ENCODE results near the gene SNX6. TPM values are rescaled to one million over a fixed set of nuclear protein-coding genes. Genes with fewer than 3 reads are reported as not detected.
"Not testable (repeated sequence)": the region's sequence is repeated elsewhere in the genome, so short reads cannot be mapped to it uniquely, and the experiment has no call there.

The SNX6 gene
- total RNA-seq, 3 donors from 2014 or later (not counting 1 experiment from before 2014, with no cell fraction given) = 62.6 to 77.7 (median 67.1) TPM

GRCh38 chr14:34554540-34555250 lies 75.3 kb downstream of the SNX6 start:
- Histone ChIP-seq H3K36me3 (ENCODE audit: control insufficient read depth, insufficient read depth, low read length) (no peaks in the 10 kb centered on the region), H3K4me3 (ENCODE audit: low read length) (no peak overlapping the region), H3K4me1 (ENCODE audit: control insufficient read depth, insufficient read depth, low read length) (no peaks in the 10 kb centered on the region), H3K9me3 (ENCODE audit: control insufficient read depth, insufficient read depth, low read length) (peaks cover 4% of the 10 kb centered on the region), H3K27me3 (ENCODE audit: control insufficient read depth, insufficient read depth, low read length) (no peaks in the 10 kb centered on the region), H3K27ac (ENCODE audit: low read length) (peak overlapping the region; percentile 32)
- TF ChIP-seq, protein P1, sequence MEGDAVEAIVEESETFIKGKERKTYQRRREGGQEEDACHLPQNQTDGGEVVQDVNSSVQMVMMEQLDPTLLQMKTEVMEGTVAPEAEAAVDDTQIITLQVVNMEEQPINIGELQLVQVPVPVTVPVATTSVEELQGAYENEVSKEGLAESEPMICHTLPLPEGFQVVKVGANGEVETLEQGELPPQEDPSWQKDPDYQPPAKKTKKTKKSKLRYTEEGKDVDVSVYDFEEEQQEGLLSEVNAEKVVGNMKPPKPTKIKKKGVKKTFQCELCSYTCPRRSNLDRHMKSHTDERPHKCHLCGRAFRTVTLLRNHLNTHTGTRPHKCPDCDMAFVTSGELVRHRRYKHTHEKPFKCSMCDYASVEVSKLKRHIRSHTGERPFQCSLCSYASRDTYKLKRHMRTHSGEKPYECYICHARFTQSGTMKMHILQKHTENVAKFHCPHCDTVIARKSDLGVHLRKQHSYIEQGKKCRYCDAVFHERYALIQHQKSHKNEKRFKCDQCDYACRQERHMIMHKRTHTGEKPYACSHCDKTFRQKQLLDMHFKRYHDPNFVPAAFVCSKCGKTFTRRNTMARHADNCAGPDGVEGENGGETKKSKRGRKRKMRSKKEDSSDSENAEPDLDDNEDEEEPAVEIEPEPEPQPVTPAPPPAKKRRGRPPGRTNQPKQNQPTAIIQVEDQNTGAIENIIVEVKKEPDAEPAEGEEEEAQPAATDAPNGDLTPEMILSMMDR (IDR thresholded peaks at IDR 0.05) = no peak
- H3K36me3 Mint-ChIP-seq = no peaks in the 10 kb centered on the region
- H3K9me3 Mint-ChIP-seq = no peaks in the 10 kb centered on the region
- ATAC-seq (no peak), DNase-seq (peak in 1 of 2 donors; percentile 51)
- H3K4me1 Mint-ChIP-seq = peaks cover 13 to 15% of the 10 kb centered on the region in 2 donors
- 76% methylated on average over 8 of the region's 9 CpGs for WGBS (ENCODE audit: insufficient coverage)
- H3K27me3 Mint-ChIP-seq (ENCODE audit: low read depth in 2 of 2) = no peaks in the 10 kb centered on the region
- H3K4me3 Mint-ChIP-seq = peak overlapping the region; percentile 51
- intact Hi-C loops (cut with micrococcal nuclease) = no loop called here
- H3K27ac Mint-ChIP-seq = peak overlapping the region; percentile 65 to 69

DNA sequence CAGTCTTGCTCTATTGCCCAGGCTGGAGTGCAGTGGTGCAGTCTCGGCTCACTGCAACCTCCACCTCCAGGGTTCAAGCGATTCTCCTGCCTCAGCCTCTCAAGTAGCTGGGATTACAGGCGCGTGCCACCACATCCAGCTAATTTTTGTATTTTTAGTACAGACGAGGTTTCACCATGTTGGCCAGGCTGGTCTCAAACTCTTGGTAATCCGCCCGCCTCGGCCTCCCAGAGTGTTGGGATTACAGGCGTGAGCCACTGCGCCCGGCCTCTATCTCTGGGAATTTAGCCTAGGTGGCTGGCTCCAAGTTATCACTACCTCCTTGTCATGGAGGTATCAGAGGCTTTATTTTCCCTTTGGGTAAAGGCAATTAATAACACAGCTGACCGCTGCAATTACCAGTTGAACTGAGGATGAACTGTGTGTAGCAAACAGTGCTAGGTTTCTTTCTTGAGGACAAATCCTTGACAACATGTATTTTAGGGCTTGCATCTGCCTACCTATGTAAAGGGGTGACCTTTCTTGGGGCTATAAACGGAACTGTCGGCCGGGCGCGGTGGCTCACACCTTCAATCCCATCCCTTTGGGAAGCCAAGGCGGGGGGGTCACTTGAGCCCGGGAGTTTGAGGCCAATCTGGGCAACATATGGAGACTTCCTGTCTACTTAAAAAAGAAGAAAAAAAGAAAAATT lies 80.5 kb downstream of the SNX6 start:
- H3K27me3 ChIP-seq (ENCODE audit: control insufficient read depth, insufficient read depth, low read length); H3K27me3 Mint-ChIP-seq (ENCODE audit: low read depth in 2 of 2); H3K4me1 ChIP-seq (ENCODE audit: control insufficient read depth, insufficient read depth, low read length); ATAC-seq; H3K4me3 Mint-ChIP-seq; H3K36me3 Mint-ChIP-seq; H3K4me3 ChIP-seq (ENCODE audit: low read length); H3K36me3 ChIP-seq (ENCODE audit: control insufficient read depth, insufficient read depth, low read length); intact Hi-C loops (cut with micrococcal nuclease); H3K9me3 ChIP-seq (ENCODE audit: control insufficient read depth, insufficient read depth, low read length); H3K27ac ChIP-seq (ENCODE audit: low read length); DNase-seq; H3K9me3 Mint-ChIP-seq: not testable (repeated sequence)
- H3K4me1 Mint-ChIP-seq = peaks cover 9 to 14% of the 10 kb centered on the region in 2 donors
- 93% methylated on average over 19 of the region's 19 CpGs for WGBS (ENCODE audit: insufficient coverage)
- H3K27ac Mint-ChIP-seq = peak overlapping the region; percentile 36 to 69

DNA sequence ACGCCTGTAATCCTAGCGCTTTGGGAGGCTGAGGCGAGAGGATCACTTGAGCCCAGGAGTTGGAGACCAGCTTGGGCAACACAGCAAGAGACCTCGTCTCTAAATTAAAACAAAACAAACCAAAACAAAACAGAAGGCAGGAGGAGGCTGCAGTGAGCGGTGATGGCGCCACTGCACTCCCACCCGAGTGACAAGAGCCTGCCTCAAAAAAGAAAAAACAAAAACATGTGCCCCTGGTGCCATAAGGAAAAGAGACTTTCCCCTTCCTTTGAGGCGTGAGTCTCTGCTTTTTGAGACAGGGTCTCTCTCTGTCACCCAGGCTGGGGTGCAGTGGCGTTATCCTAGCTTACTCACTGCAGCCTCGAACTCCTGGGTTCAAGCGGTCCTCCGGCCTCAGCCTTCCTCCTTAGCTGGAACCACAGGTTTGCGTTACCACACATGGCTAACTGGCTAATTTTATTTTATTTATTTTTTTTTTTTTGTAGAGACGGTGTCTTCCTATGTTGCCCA lies 81.4 kb downstream of the SNX6 start:
- no peaks in the 10 kb centered on the region for H3K36me3 ChIP-seq (ENCODE audit: control insufficient read depth, insufficient read depth, low read length)
- H3K9me3 Mint-ChIP-seq = no peaks in the 10 kb centered on the region
- H3K27me3 ChIP-seq (ENCODE audit: control insufficient read depth, insufficient read depth, low read length) = no peaks in the 10 kb centered on the region
- ATAC-seq (no peak), DNase-seq (peak in 1 of 2 donors; percentile 56)
- intact Hi-C loops (cut with micrococcal nuclease) = no loop called here
- H3K27ac ChIP-seq (ENCODE audit: low read length) = peak overlapping the region; percentile 35
- WGBS (ENCODE audit: insufficient coverage) = 80% methylated on average over 14 of the region's 14 CpGs
- no peaks in the 10 kb centered on the region for H3K36me3 Mint-ChIP-seq
- no peak overlapping the region for H3K4me3 ChIP-seq (ENCODE audit: low read length)
- peak overlapping the region; percentile 45 for H3K4me3 Mint-ChIP-seq
- H3K27me3 Mint-ChIP-seq (ENCODE audit: low read depth in 2 of 2) = no peaks in the 10 kb centered on the region
- peaks cover 6 to 8% of the 10 kb centered on the region in 2 donors for H3K4me1 Mint-ChIP-seq
- H3K4me1 ChIP-seq (ENCODE audit: control insufficient read depth, insufficient read depth, low read length) = peaks cover 6% of the 10 kb centered on the region
- TF ChIP-seq, protein P1 (IDR thresholded peaks at IDR 0.05) = no peak
- peaks cover 4% of the 10 kb centered on the region for H3K9me3 ChIP-seq (ENCODE audit: control insufficient read depth, insufficient read depth, low read length)
- H3K27ac Mint-ChIP-seq = peak overlapping the region; percentile 69 to 85

- no CpG with 5 or more reads among the region's 16 CpGs for WGBS (ENCODE audit: insufficient coverage)
- H3K36me3 ChIP-seq (ENCODE audit: control insufficient read depth, insufficient read depth, low read length); H3K4me1 ChIP-seq (ENCODE audit: control insufficient read depth, insufficient read depth, low read length); DNase-seq; H3K4me1 Mint-ChIP-seq; H3K36me3 Mint-ChIP-seq; intact Hi-C loops (cut with micrococcal nuclease); H3K9me3 Mint-ChIP-seq; H3K27me3 Mint-ChIP-seq (ENCODE audit: low read depth in 2 of 2); H3K27ac ChIP-seq (ENCODE audit: low read length); H3K9me3 ChIP-seq (ENCODE audit: control insufficient read depth, insufficient read depth, low read length); H3K27me3 ChIP-seq (ENCODE audit: control insufficient read depth, insufficient read depth, low read length); H3K4me3 ChIP-seq (ENCODE audit: low read length): not testable (repeated sequence)
- Mint-ChIP-seq H3K27ac (peak overlapping the region in 1 of 2 donors; percentile 85), H3K4me3 (peak overlapping the region; percentile 69)
- ATAC-seq = peak in 1 of 3 donors; percentile 47
These were observed 82.8 kb downstream of the SNX6 start for GRCh38 chr14:34547136-34547520.

DNA sequence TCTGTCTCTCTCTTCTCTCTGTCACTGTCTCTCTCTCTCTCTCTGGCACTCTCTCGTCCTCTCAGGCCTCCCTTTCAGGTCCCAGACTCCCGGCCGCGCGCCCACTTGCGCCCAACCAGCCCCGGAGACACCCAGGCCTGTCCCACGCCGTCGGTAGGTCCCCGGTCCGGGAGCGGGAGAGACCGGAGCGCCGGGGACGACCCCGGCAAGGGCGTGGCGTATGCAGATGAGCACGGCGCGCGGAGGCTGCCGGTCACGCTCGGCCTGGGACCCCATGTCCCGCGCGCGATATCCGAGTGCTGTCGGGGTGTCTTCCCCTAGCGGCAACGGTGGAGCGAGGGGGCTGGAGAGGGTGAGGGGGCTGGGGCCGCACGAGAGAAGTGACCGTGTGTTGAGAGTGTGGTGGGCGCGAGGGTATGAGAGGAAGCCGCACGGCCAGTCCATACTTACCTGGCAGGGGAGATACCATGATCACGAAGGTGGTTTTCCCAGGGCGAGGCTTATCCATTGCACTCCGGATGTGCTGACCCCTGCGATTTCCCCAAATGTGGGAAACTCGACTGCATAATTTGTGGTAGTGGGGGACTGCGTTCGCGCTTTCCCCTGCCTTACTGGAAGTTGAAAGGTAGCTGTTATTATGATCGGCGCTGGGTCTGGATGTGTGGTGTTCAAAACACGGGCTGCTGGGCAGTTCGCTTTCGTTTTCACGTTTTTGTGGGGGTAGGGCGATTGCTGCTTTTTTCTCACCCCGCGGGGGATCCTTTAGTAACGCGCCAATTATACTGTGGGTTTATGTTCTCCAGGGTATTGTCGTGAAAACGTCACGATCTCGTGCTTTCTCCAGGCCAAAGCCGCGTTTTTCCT lies 83.4 kb downstream of the SNX6 start:
- H3K4me3 Mint-ChIP-seq; H3K36me3 Mint-ChIP-seq; H3K36me3 ChIP-seq (ENCODE audit: control insufficient read depth, insufficient read depth, low read length); H3K4me3 ChIP-seq (ENCODE audit: low read length); H3K27ac ChIP-seq (ENCODE audit: low read length); H3K27me3 Mint-ChIP-seq (ENCODE audit: low read depth in 2 of 2); H3K27ac Mint-ChIP-seq; H3K9me3 ChIP-seq (ENCODE audit: control insufficient read depth, insufficient read depth, low read length); DNase-seq; H3K4me1 Mint-ChIP-seq; H3K4me1 ChIP-seq (ENCODE audit: control insufficient read depth, insufficient read depth, low read length); H3K27me3 ChIP-seq (ENCODE audit: control insufficient read depth, insufficient read depth, low read length); H3K9me3 Mint-ChIP-seq; intact Hi-C loops (cut with micrococcal nuclease): not testable (repeated sequence)
- peak; percentile 75 to 88 (median 75) for ATAC-seq
- WGBS (ENCODE audit: insufficient coverage) = no CpG with 5 or more reads among the region's 68 CpGs

Data from natural killer cell (primary cell).